ENCODE results near the gene DNAJC5.

- TF ChIP-seq, protein P1, sequence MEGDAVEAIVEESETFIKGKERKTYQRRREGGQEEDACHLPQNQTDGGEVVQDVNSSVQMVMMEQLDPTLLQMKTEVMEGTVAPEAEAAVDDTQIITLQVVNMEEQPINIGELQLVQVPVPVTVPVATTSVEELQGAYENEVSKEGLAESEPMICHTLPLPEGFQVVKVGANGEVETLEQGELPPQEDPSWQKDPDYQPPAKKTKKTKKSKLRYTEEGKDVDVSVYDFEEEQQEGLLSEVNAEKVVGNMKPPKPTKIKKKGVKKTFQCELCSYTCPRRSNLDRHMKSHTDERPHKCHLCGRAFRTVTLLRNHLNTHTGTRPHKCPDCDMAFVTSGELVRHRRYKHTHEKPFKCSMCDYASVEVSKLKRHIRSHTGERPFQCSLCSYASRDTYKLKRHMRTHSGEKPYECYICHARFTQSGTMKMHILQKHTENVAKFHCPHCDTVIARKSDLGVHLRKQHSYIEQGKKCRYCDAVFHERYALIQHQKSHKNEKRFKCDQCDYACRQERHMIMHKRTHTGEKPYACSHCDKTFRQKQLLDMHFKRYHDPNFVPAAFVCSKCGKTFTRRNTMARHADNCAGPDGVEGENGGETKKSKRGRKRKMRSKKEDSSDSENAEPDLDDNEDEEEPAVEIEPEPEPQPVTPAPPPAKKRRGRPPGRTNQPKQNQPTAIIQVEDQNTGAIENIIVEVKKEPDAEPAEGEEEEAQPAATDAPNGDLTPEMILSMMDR (conservative IDR thresholded peaks at IDR 0.05; ENCODE audit: low read length), result no peak
- TF ChIP-seq EZH2phosphoT487 (IDR thresholded peaks at IDR 0.05; ENCODE audit: borderline replicate concordance), result no peak
Observed at GRCh38 chr20:63892402-63892801, 2.5 kb upstream of the DNAJC5 start.
